T follicular helper cell (primary cell): ENCODE data around the gene KRT81.
A peak's percentile ranks its signal among the peaks of the same experiment; 100 is the strongest.

Experiments
- DNase-seq: peaks from one replicate; pipeline ENCODE4 v3.0.0-alpha.2; 2020; ENCODE audit warnings: low read depth
- total RNA-seq, 2 experiments: gene quantifications; one replicate each; lab custom pipeline; 2026; lab: John Stamatoyannopoulos, UW

Gene KRT81
- total RNA-seq, result 0 to 0.06 reads per million in 2 experiments

GRCh38 chr12:52291267-52291935, at the start of gene KRT81:
KRT81 (minus strand) TSS chr12:52291534; CDS start chr12:52291465, 69 bp downstream.
- no peak for DNase-seq

- no peak for DNase-seq
Observed at GRCh38 chr12:52338241-52338960, 47.1 kb upstream of the KRT81 start.

- DNase-seq, result no peak
Observed at GRCh38 chr12:52337054-52337453, 45.7 kb upstream of the KRT81 start.

GRCh38 chr12:52336641-52337040, 45.3 kb upstream of the KRT81 start:
- no peak for DNase-seq

GRCh38 chr12:52335598-52336262, 44.4 kb upstream of the KRT81 start:
- DNase-seq, result no peak

- no peak for DNase-seq
Observed at GRCh38 chr12:52334185-52334584, 42.9 kb upstream of the KRT81 start.

GRCh38 chr12:52333321-52333720, 42.0 kb upstream of the KRT81 start:
- no peak for DNase-seq

- DNase-seq, result no peak
Observed at GRCh38 chr12:52332381-52332780, 41.0 kb upstream of the KRT81 start.

GRCh38 chr12:52331833-52332232, 40.5 kb upstream of the KRT81 start:
- DNase-seq, result no peak

- DNase-seq, result no peak
Observed at GRCh38 chr12:52331039-52331438, 39.7 kb upstream of the KRT81 start.

GRCh38 chr12:52327830-52328500, 36.6 kb upstream of the KRT81 start:
- DNase-seq, result no peak

GRCh38 chr12:52327052-52327829, 35.9 kb upstream of the KRT81 start:
- peak; percentile 75 for DNase-seq

- no peak for DNase-seq
Observed at GRCh38 chr12:52324153-52324444, 32.8 kb upstream of the KRT81 start.

- DNase-seq, result no peak
Observed at GRCh38 chr12:52323416-52324152, 32.2 kb upstream of the KRT81 start.

GRCh38 chr12:52323001-52323400, 31.7 kb upstream of the KRT81 start:
- no peak for DNase-seq

GRCh38 chr12:52322069-52322468, 30.7 kb upstream of the KRT81 start:
- DNase-seq, result no peak

GRCh38 chr12:52321418-52321817, 30.1 kb upstream of the KRT81 start:
- no peak for DNase-seq

- DNase-seq, result no peak
Observed at GRCh38 chr12:52320784-52321400, 29.6 kb upstream of the KRT81 start, which contains the start of gene KRT83. KRT83 (minus strand) TSS chr12:52321398; CDS start chr12:52321335, 63 bp downstream.

GRCh38 chr12:52319097-52319496, 27.8 kb upstream of the KRT81 start:
- DNase-seq, result no peak

- no peak for DNase-seq
Observed at GRCh38 chr12:52318241-52318990, 27.1 kb upstream of the KRT81 start.
